Uterus (tissue), 2 donors: ENCODE results near the gene LGALS9C.
"Not testable (repeated sequence)": the region's sequence is repeated elsewhere in the genome, so short reads cannot be mapped to it uniquely, and the experiment has no call there.

Source experiments
- POLR2A ChIP-seq, 2 donors: fragments of 450-650 bp; IDR thresholded peaks; one replicate each; pipeline ENCODE4 v1.6.1; 2016; ENCODE audit warnings: antibody characterized with exemption in 2 of 2, mild to moderate bottlenecking in 1 of 2, moderate library complexity in 1 of 2
- TF ChIP-seq, protein P1 (sequence below), 4 experiments: fragments of 200-600 bp in 2 of 4; fragments of 450-650 bp in 2 of 4; sonication (generic) in 2 of 4; IDR thresholded peaks; one replicate each; pipeline ENCODE4 v1.5.1; 2016 to 2019; ENCODE audit warnings: antibody characterized with exemption in 4 of 4, mild to moderate bottlenecking in 2 of 4, moderate library complexity in 1 of 4

GRCh38 chr17:18450998-18451397, 25.6 kb upstream of the LGALS9C start:
- TF ChIP-seq, protein P1, sequence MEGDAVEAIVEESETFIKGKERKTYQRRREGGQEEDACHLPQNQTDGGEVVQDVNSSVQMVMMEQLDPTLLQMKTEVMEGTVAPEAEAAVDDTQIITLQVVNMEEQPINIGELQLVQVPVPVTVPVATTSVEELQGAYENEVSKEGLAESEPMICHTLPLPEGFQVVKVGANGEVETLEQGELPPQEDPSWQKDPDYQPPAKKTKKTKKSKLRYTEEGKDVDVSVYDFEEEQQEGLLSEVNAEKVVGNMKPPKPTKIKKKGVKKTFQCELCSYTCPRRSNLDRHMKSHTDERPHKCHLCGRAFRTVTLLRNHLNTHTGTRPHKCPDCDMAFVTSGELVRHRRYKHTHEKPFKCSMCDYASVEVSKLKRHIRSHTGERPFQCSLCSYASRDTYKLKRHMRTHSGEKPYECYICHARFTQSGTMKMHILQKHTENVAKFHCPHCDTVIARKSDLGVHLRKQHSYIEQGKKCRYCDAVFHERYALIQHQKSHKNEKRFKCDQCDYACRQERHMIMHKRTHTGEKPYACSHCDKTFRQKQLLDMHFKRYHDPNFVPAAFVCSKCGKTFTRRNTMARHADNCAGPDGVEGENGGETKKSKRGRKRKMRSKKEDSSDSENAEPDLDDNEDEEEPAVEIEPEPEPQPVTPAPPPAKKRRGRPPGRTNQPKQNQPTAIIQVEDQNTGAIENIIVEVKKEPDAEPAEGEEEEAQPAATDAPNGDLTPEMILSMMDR (IDR thresholded peaks at IDR 0.05) = not testable (repeated sequence)
- not testable (repeated sequence) for TF ChIP-seq POLR2A (IDR thresholded peaks at IDR 0.05)
